Thoracic aorta (tissue), 2 donors: Measurements from ENCODE around the gene GRK7. TPM values are rescaled to one million over a fixed set of nuclear protein-coding genes. Genes with fewer than 3 reads are reported as not detected.

ENCODE experiments used
- ATAC-seq: fragments of 150-250 bp; one replicate; pipeline ENCODE4 v1.8.0; 2017; ENCODE audit warnings: low read depth; ENCODE audit not compliant: insufficient number of reproducible peaks, low FRiP score
- DNase-seq: peaks from one replicate; pipeline ENCODE4 v3.0.0-alpha.2; 2020; ENCODE audit warnings: low spot score
- H3K27ac ChIP-seq, 2 donors: fragments of 200-600 bp; sonication (generic); 1 replicate in 1 of 2; 2 replicates in 1 of 2; pipeline ENCODE4 v1.5.1; 2016; ENCODE audit warnings: mild to moderate bottlenecking in 2 of 2, moderate library complexity in 2 of 2
- H3K27me3 ChIP-seq: fragments of 200-600 bp; sonication (generic); replicated peaks from 2 replicates; pipeline ENCODE4 v1.6.0; 2016; ENCODE audit warnings: mild to moderate bottlenecking; ENCODE audit not compliant: insufficient read depth
- H3K36me3 ChIP-seq: fragments of 200-600 bp; sonication (generic); one replicate; pipeline ENCODE4 v1.5.1; 2016
- H3K4me1 ChIP-seq, 2 donors: fragments of 200-600 bp; sonication (generic); 1 replicate in 1 of 2; 2 replicates in 1 of 2; pipeline versions ENCODE4 v1.5.1 to v1.6.0; 2016; ENCODE audit warnings: low read depth in 2 of 2, mild to moderate bottlenecking in 1 of 2; ENCODE audit not compliant: control insufficient read depth in 1 of 2
- H3K4me3 ChIP-seq: fragments of 200-600 bp; sonication (generic); 2 replicates; pipeline ENCODE4 v1.5.1; 2016; ENCODE audit warnings: mild to moderate bottlenecking
- H3K9me3 ChIP-seq: fragments of 200-600 bp; sonication (generic); 2 replicates; pipeline ENCODE4 v1.5.1; 2016
- CTCF ChIP-seq: fragments of 200-600 bp; sonication (generic); IDR thresholded peaks from one replicate; pipeline ENCODE4 v1.5.1; 2019; ENCODE audit warnings: antibody characterized with exemption
- total RNA-seq, 2 donors: library from RNA; depleted of rRNA; stranded (reverse); fragments of >200 nt; gene quantifications; one replicate each; pipeline versions ENCODE4 v1.1.0 to v1.2.3, GENCODE V29; 2016

GRK7 gene
- total RNA-seq, 2 donors from 2014 or later, result not detected

GRCh38 chr3:141804447-141804777 is 41.2 kb downstream of the GRK7 start:
- no peaks in the 10 kb centered on the region for H3K27me3 ChIP-seq
- H3K4me3 ChIP-seq, result no peak overlapping the region
- no peak for DNase-seq
- ATAC-seq, result no peak
- H3K4me1 ChIP-seq, result no peaks in the 10 kb centered on the region
- H3K36me3 ChIP-seq, result no peaks in the 10 kb centered on the region
- H3K27ac ChIP-seq, result no peak overlapping the region
- no peak for TF ChIP-seq CTCF
- no peaks in the 10 kb centered on the region for H3K9me3 ChIP-seq

GRCh38 chr3:141804778-141805639 is 41.8 kb downstream of the GRK7 start:
- H3K4me1 ChIP-seq, result no peaks in the 10 kb centered on the region
- H3K4me3 ChIP-seq, result no peak overlapping the region
- DNase-seq, result no peak
- H3K9me3 ChIP-seq, result no peaks in the 10 kb centered on the region
- H3K36me3 ChIP-seq, result no peaks in the 10 kb centered on the region
- ATAC-seq, result no peak
- no peak overlapping the region for H3K27ac ChIP-seq
- no peak for TF ChIP-seq CTCF
- H3K27me3 ChIP-seq, result no peaks in the 10 kb centered on the region

GRCh38 chr3:141807277-141808033 is 44.2 kb downstream of the GRK7 start:
- Histone ChIP-seq H3K4me1 (no peaks in the 10 kb centered on the region), H3K9me3 (no peaks in the 10 kb centered on the region), H3K4me3 (no peak overlapping the region), H3K27me3 (no peaks in the 10 kb centered on the region), H3K27ac (no peak overlapping the region), H3K36me3 (no peaks in the 10 kb centered on the region)
- TF ChIP-seq CTCF, result no peak
- DNase-seq (no peak), ATAC-seq (no peak)

GRCh38 chr3:141808586-141808985 is 45.4 kb downstream of the GRK7 start:
- no peak for TF ChIP-seq CTCF
- H3K36me3 ChIP-seq, result no peaks in the 10 kb centered on the region
- ATAC-seq (no peak), DNase-seq (no peak)
- H3K9me3 ChIP-seq, result no peaks in the 10 kb centered on the region
- H3K27me3 ChIP-seq, result no peaks in the 10 kb centered on the region
- no peak overlapping the region for H3K27ac ChIP-seq
- H3K4me3 ChIP-seq, result no peak overlapping the region
- H3K4me1 ChIP-seq, result no peaks in the 10 kb centered on the region

GRCh38 chr3:141810161-141810560 is 47.0 kb downstream of the GRK7 start:
- H3K27ac ChIP-seq, result no peak overlapping the region
- H3K36me3 ChIP-seq, result no peaks in the 10 kb centered on the region
- no peaks in the 10 kb centered on the region for H3K9me3 ChIP-seq
- ATAC-seq (no peak), DNase-seq (no peak)
- H3K4me3 ChIP-seq, result no peak overlapping the region
- no peaks in the 10 kb centered on the region for H3K27me3 ChIP-seq
- no peaks in the 10 kb centered on the region for H3K4me1 ChIP-seq
- TF ChIP-seq CTCF, result no peak
